Dermis microvascular lymphatic vessel endothelial cell (primary cell): ENCODE results near the gene KRT31. TPM values are rescaled to one million over a fixed set of nuclear protein-coding genes. Genes with fewer than 3 reads are reported as not detected.
"Not testable (repeated sequence)": the region's sequence is repeated elsewhere in the genome, so short reads cannot be mapped to it uniquely, and the experiment has no call there.

ENCODE experiments used
- DNase-seq, 2 donors: peaks; one replicate each; pipeline versions ENCODE4 v3.0.0 to v3.0.0-alpha.2; 2010; ENCODE audit warnings: low read depth in 2 of 2
- total RNA-seq: library from RNA; depleted of rRNA; stranded (reverse); fragments of >200 nt; gene quantifications from 2 replicates; pipeline ENCODE4 v1.2.1, GENCODE V29; 2014

The KRT31 gene
- total RNA-seq = not detected in 2 replicates

- no peak for DNase-seq
These were observed at the start of gene KRT31 for GRCh38 chr17:41396996-41397660. KRT31 (minus strand) TSS chr17:41397608; CDS start chr17:41397539, 69 bp downstream.

GRCh38 chr17:41446806-41447205 lies 49.4 kb upstream of the KRT31 start:
- no peak for DNase-seq

- DNase-seq = no peak
These were observed 47.2 kb upstream of the KRT31 start for GRCh38 chr17:41444640-41445039.

- DNase-seq = no peak
These were observed 46.8 kb upstream of the KRT31 start for GRCh38 chr17:41444186-41444585.

- DNase-seq = no peak
These were observed 45.3 kb upstream of the KRT31 start for GRCh38 chr17:41442739-41443138.

- DNase-seq = no peak
These were observed 43.2 kb upstream of the KRT31 start, which contains the start of gene KRT38 for GRCh38 chr17:41440531-41441033. KRT38 (minus strand) TSS chr17:41440983; CDS start chr17:41440921, 62 bp downstream.

- DNase-seq = no peak
These were observed 42.0 kb upstream of the KRT31 start for GRCh38 chr17:41439375-41439774.

GRCh38 chr17:41437769-41438168 lies 40.4 kb upstream of the KRT31 start:
- no peak for DNase-seq

GRCh38 chr17:41437254-41437653 lies 39.8 kb upstream of the KRT31 start:
- DNase-seq = no peak

- no peak for DNase-seq
These were observed 37.0 kb upstream of the KRT31 start for GRCh38 chr17:41434415-41434814.

GRCh38 chr17:41434005-41434404 lies 36.6 kb upstream of the KRT31 start:
- DNase-seq = no peak

GRCh38 chr17:41433586-41433985 lies 36.2 kb upstream of the KRT31 start:
- no peak for DNase-seq

GRCh38 chr17:41430376-41430775 lies 33.0 kb upstream of the KRT31 start:
- DNase-seq = not testable (repeated sequence)

GRCh38 chr17:41429667-41430066 lies 32.3 kb upstream of the KRT31 start:
- no peak for DNase-seq

- DNase-seq = no peak
These were observed 31.3 kb upstream of the KRT31 start for GRCh38 chr17:41428591-41429291.

- DNase-seq = no peak
These were observed 26.8 kb upstream of the KRT31 start, which contains the start of gene KRT37 for GRCh38 chr17:41424111-41424635. KRT37 (minus strand) TSS chr17:41424585; CDS start chr17:41424523, 62 bp downstream.

GRCh38 chr17:41422586-41422985 lies 25.2 kb upstream of the KRT31 start:
- not testable (repeated sequence) for DNase-seq

- no peak for DNase-seq
These were observed 24.2 kb upstream of the KRT31 start for GRCh38 chr17:41421617-41422016.

GRCh38 chr17:41421116-41421515 lies 23.7 kb upstream of the KRT31 start:
- no peak for DNase-seq

- DNase-seq = no peak
These were observed 22.7 kb upstream of the KRT31 start for GRCh38 chr17:41420134-41420533.

- no peak for DNase-seq
These were observed 22.3 kb upstream of the KRT31 start for GRCh38 chr17:41419716-41420115.

- no peak for DNase-seq
These were observed 20.9 kb upstream of the KRT31 start for GRCh38 chr17:41418116-41418860.
